Liver (tissue), 9 donors: ENCODE measurements around the gene PAXX. TPM values are rescaled to one million over a fixed set of nuclear protein-coding genes. Genes with fewer than 3 reads are reported as not detected.

Source experiments
- DNase-seq: peaks from one replicate; pipeline ENCODE4 v3.0.0-alpha.2; 2017; ENCODE audit warnings: low spot score
- H3K27ac ChIP-seq, 2 donors: one replicate each; pipeline ENCODE4 v1.7.0; 2013; ENCODE audit warnings: inconsistent platforms in 2 of 2, low read length in 2 of 2, control low read depth in 1 of 2, low read depth in 1 of 2, mild to moderate bottlenecking in 1 of 2
- H3K27me3 ChIP-seq, 4 donors: one replicate each; pipeline versions ENCODE4 v1.6.1 to v1.7.0; 2013; ENCODE audit warnings: low read length in 3 of 4, inconsistent platforms in 1 of 4, mild to moderate bottlenecking in 1 of 4, moderate library complexity in 1 of 4; ENCODE audit not compliant: control insufficient read depth in 4 of 4, insufficient read depth in 4 of 4
- H3K36me3 ChIP-seq, 4 donors: one replicate each; pipeline versions ENCODE4 v1.6.1 to v1.7.0; 2013; ENCODE audit warnings: low read length in 3 of 4, mild to moderate bottlenecking in 3 of 4, low read depth in 1 of 4, moderate library complexity in 1 of 4; ENCODE audit not compliant: control insufficient read depth in 4 of 4, insufficient read depth in 3 of 4
- H3K4me1 ChIP-seq, 4 donors: one replicate each; pipeline versions ENCODE4 v1.6.1 to v1.7.0; 2013; ENCODE audit warnings: low read length in 3 of 4, mild to moderate bottlenecking in 3 of 4, moderate library complexity in 1 of 4; ENCODE audit not compliant: control insufficient read depth in 4 of 4, insufficient read depth in 4 of 4
- H3K4me3 ChIP-seq, 3 donors: one replicate each; pipeline versions ENCODE4 v1.6.1 to v1.7.0; 2013; ENCODE audit warnings: low read length in 3 of 3, control low read depth in 1 of 3, low read depth in 1 of 3, mild to moderate bottlenecking in 1 of 3
- H3K9ac ChIP-seq, 2 donors: one replicate each; pipeline ENCODE4 v1.7.0; 2013; ENCODE audit warnings: low read length in 2 of 2, mild to moderate bottlenecking in 2 of 2, moderate library complexity in 2 of 2, control low read depth in 1 of 2, low read depth in 1 of 2
- H3K9me3 ChIP-seq, 4 donors: one replicate each; pipeline versions ENCODE4 v1.6.1 to v1.7.0; 2013; ENCODE audit warnings: low read length in 3 of 4; ENCODE audit not compliant: control insufficient read depth in 4 of 4
- EGR1 ChIP-seq, 2 donors: IDR thresholded peaks; 2 replicates each; pipeline ENCODE4 v1.6.1; 2016 to 2018; ENCODE audit warnings: antibody characterized with exemption in 2 of 2, low read depth in 2 of 2
- FOXA1 ChIP-seq: IDR thresholded peaks from 2 replicates; pipeline ENCODE4 v1.6.1; 2016; ENCODE audit warnings: antibody characterized with exemption
- FOXA2 ChIP-seq: IDR thresholded peaks from 2 replicates; pipeline ENCODE4 v1.6.1; 2016; ENCODE audit warnings: antibody characterized with exemption
- GABPA ChIP-seq, 2 donors: IDR thresholded peaks in 1 of 2; conservative IDR thresholded peaks in 1 of 2; 2 replicates each; pipeline ENCODE4 v1.6.1; 2016; ENCODE audit warnings: antibody characterized with exemption in 2 of 2, mild to moderate bottlenecking in 1 of 2, moderate library complexity in 1 of 2
- HNF4A ChIP-seq, 2 donors: conservative IDR thresholded peaks; 2 replicates each; pipeline ENCODE4 v1.6.1; 2016; ENCODE audit warnings: antibody characterized with exemption in 2 of 2, mild to moderate bottlenecking in 2 of 2
- HNF4G ChIP-seq: IDR thresholded peaks from 2 replicates; pipeline ENCODE4 v1.6.1; 2016; ENCODE audit warnings: antibody characterized with exemption
- JUND ChIP-seq, 2 donors: IDR thresholded peaks; 2 replicates each; pipeline ENCODE4 v1.6.1; 2016; ENCODE audit warnings: antibody characterized with exemption in 2 of 2
- NR2F2 ChIP-seq: IDR thresholded peaks from 2 replicates; pipeline ENCODE4 v1.6.1; 2016; ENCODE audit warnings: antibody characterized with exemption
- RAD21 ChIP-seq, 2 donors: IDR thresholded peaks; 2 replicates each; pipeline ENCODE4 v1.6.1; 2016; ENCODE audit warnings: antibody characterized with exemption in 2 of 2, mild to moderate bottlenecking in 2 of 2
- RXRA ChIP-seq, 2 donors: IDR thresholded peaks; 2 replicates each; pipeline ENCODE4 v1.6.1; 2017 to 2018; ENCODE audit warnings: antibody characterized with exemption in 2 of 2, mild to moderate bottlenecking in 1 of 2
- SP1 ChIP-seq: IDR thresholded peaks from 2 replicates; pipeline ENCODE4 v1.6.1; 2018; ENCODE audit warnings: antibody characterized with exemption, mild to moderate bottlenecking
- TAF1 ChIP-seq: conservative IDR thresholded peaks from 2 replicates; pipeline ENCODE4 v1.6.1; 2016; ENCODE audit warnings: antibody characterized with exemption, mild to moderate bottlenecking
- YY1 ChIP-seq: IDR thresholded peaks from 2 replicates; pipeline ENCODE4 v1.6.1; 2016; ENCODE audit warnings: antibody characterized with exemption, mild to moderate bottlenecking
- WGBS: extraction: QIAGEN DNeasy Blood & Tissue Kit; methylation state at CpG from one replicate; pipeline ENCODE4 v1.1.7; 2013; 5-methylcytosine and 5-hydroxymethylcytosine counted together
- polyA plus RNA-seq, 2 donors: library from polyadenylated mRNA; stranded (reverse) in 1 of 2; unstranded in 1 of 2; fragments of 200-250 nt in 1 of 2; fragments of >200 nt in 1 of 2; fragmentation: Nextera tagmentation in 1 of 2; extraction: Ambion mirVana in 1 of 2; gene quantifications; one replicate each; pipeline versions ENCODE4 v1.2.1 to v1.2.3, GENCODE V29; 2013 to 2015
- total RNA-seq, 2 donors: library from RNA; depleted of rRNA; stranded (reverse); fragments of >200 nt; gene quantifications; one replicate each; pipeline ENCODE4 v1.2.3, GENCODE V29; 2014
- TF ChIP-seq, protein P1 (sequence below): IDR thresholded peaks from 2 replicates; pipeline ENCODE4 v1.6.1; 2016; ENCODE audit warnings: antibody characterized with exemption
- TF ChIP-seq, protein P2 (sequence below): fragments of 150-350 bp; IDR thresholded peaks from 2 replicates; pipeline ENCODE4 v1.5.1; 2017; ENCODE audit warnings: improper control_type of control experiment, low read depth, low read length; ENCODE audit not compliant: missing input control
- TF ChIP-seq, protein P3 (sequence below): IDR thresholded peaks from 2 replicates; pipeline ENCODE4 v1.6.1; 2016; ENCODE audit warnings: antibody characterized with exemption
- TF ChIP-seq, protein P4 (sequence below): IDR thresholded peaks from 2 replicates; pipeline ENCODE4 v1.6.1; 2016; ENCODE audit warnings: antibody characterized with exemption, mild to moderate bottlenecking
- TF ChIP-seq, protein P5 (sequence below): IDR thresholded peaks from 2 replicates; pipeline ENCODE4 v1.6.1; 2016; ENCODE audit warnings: antibody characterized with exemption
- donor health status: healthy.
- donor health status: healthy.
- donor health status: healthy.
- donor health status: healthy.
- donor health status: healthy.

The PAXX gene
- total and polyA plus RNA-seq, 4 donors: 7.3 to 34.1 (median 19.2) TPM

DNA sequence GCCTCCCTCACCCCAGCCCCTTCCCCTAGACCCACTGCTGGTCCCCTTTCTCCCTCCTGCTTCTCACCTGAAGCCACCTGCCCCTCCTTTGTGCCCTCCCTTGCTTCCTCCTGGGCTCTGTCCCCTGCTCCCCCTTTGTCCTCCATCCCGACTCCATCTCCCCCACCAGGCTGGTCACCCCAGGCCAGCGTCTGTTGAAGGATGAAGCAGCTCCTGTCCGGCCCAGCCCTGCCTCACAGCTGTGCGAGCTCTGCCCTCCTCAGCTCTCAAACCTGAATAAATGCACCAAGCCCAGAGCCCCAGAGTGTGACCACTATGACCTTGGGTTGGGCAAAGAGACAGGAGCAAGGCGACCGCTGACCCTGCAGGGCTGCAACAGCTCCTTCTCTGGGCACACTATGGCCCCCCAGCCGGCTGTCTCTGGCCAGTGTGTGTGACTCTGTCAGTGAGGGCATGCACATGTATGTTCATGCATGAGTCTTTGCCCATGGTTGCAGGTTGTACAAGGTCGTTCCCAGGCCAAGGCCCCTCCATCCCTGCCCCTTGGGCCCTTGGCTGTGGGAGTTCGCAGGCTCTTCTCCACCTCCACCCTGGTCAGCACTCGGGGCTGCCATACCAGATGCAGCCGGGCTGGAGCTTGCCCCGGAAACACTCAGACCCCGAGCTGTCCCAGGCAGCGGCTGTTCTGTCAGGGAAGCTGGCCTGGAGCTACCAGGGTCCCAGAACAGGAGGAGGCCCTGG lies 36.9 kb upstream of the PAXX start:
- no peak overlapping the region for H3K9ac ChIP-seq
- no peak for DNase-seq
- H3K36me3 ChIP-seq: no peaks in the 10 kb centered on the region
- H3K27me3 ChIP-seq: no peaks in the 10 kb centered on the region
- 92% methylated on average over 14 of the region's 14 CpGs for WGBS
- no peak overlapping the region for H3K27ac ChIP-seq
- no peaks in the 10 kb centered on the region for H3K9me3 ChIP-seq
- H3K4me1 ChIP-seq: peaks cover 0 to 7% (median 0%) of the 10 kb centered on the region in 4 donors
- TF ChIP-seq SP1 (no peak), GABPA (IDR thresholded peaks at IDR 0.05 in 1 of 2, conservative IDR thresholded peaks at IDR 0.05 in 1 of 2) (no peak), NR2F2 (no peak), TAF1 (no peak), FOXA1 (no peak), YY1 (no peak), RAD21 (IDR thresholded peaks at IDR 0.05) (no peak), HNF4A (conservative IDR thresholded peaks at IDR 0.05) (no peak), HNF4G (no peak), EGR1 (IDR thresholded peaks at IDR 0.05; ENCODE audit: low read depth in 2 of 2) (no peak), FOXA2 (no peak), JUND (IDR thresholded peaks at IDR 0.05) (no peak), RXRA (IDR thresholded peaks at IDR 0.05) (no peak)
- TF ChIP-seq, protein P1, sequence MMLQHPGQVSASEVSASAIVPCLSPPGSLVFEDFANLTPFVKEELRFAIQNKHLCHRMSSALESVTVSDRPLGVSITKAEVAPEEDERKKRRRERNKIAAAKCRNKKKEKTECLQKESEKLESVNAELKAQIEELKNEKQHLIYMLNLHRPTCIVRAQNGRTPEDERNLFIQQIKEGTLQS: no peak
- TF ChIP-seq, protein P2, sequence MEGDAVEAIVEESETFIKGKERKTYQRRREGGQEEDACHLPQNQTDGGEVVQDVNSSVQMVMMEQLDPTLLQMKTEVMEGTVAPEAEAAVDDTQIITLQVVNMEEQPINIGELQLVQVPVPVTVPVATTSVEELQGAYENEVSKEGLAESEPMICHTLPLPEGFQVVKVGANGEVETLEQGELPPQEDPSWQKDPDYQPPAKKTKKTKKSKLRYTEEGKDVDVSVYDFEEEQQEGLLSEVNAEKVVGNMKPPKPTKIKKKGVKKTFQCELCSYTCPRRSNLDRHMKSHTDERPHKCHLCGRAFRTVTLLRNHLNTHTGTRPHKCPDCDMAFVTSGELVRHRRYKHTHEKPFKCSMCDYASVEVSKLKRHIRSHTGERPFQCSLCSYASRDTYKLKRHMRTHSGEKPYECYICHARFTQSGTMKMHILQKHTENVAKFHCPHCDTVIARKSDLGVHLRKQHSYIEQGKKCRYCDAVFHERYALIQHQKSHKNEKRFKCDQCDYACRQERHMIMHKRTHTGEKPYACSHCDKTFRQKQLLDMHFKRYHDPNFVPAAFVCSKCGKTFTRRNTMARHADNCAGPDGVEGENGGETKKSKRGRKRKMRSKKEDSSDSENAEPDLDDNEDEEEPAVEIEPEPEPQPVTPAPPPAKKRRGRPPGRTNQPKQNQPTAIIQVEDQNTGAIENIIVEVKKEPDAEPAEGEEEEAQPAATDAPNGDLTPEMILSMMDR: no peak
- TF ChIP-seq, protein P3, sequence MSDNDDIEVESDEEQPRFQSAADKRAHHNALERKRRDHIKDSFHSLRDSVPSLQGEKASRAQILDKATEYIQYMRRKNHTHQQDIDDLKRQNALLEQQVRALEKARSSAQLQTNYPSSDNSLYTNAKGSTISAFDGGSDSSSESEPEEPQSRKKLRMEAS: no peak
- TF ChIP-seq, protein P4, sequence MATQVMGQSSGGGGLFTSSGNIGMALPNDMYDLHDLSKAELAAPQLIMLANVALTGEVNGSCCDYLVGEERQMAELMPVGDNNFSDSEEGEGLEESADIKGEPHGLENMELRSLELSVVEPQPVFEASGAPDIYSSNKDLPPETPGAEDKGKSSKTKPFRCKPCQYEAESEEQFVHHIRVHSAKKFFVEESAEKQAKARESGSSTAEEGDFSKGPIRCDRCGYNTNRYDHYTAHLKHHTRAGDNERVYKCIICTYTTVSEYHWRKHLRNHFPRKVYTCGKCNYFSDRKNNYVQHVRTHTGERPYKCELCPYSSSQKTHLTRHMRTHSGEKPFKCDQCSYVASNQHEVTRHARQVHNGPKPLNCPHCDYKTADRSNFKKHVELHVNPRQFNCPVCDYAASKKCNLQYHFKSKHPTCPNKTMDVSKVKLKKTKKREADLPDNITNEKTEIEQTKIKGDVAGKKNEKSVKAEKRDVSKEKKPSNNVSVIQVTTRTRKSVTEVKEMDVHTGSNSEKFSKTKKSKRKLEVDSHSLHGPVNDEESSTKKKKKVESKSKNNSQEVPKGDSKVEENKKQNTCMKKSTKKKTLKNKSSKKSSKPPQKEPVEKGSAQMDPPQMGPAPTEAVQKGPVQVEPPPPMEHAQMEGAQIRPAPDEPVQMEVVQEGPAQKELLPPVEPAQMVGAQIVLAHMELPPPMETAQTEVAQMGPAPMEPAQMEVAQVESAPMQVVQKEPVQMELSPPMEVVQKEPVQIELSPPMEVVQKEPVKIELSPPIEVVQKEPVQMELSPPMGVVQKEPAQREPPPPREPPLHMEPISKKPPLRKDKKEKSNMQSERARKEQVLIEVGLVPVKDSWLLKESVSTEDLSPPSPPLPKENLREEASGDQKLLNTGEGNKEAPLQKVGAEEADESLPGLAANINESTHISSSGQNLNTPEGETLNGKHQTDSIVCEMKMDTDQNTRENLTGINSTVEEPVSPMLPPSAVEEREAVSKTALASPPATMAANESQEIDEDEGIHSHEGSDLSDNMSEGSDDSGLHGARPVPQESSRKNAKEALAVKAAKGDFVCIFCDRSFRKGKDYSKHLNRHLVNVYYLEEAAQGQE: no peak
- TF ChIP-seq, protein P5, sequence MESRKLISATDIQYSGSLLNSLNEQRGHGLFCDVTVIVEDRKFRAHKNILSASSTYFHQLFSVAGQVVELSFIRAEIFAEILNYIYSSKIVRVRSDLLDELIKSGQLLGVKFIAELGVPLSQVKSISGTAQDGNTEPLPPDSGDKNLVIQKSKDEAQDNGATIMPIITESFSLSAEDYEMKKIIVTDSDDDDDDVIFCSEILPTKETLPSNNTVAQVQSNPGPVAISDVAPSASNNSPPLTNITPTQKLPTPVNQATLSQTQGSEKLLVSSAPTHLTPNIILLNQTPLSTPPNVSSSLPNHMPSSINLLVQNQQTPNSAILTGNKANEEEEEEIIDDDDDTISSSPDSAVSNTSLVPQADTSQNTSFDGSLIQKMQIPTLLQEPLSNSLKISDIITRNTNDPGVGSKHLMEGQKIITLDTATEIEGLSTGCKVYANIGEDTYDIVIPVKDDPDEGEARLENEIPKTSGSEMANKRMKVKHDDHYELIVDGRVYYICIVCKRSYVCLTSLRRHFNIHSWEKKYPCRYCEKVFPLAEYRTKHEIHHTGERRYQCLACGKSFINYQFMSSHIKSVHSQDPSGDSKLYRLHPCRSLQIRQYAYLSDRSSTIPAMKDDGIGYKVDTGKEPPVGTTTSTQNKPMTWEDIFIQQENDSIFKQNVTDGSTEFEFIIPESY: no peak
- no peak overlapping the region for H3K4me3 ChIP-seq
